Stimulated activated naive CD4-positive, alpha-beta T cell (primary cell): ENCODE measurements around the gene PCP2.

Source experiments
- DNase-seq, 6 experiments: peaks; one replicate each; lab custom pipeline; 2025; lab: John Stamatoyannopoulos, UW

PCP2 gene

GRCh38 chr19:7633698-7634097 lies at the start of gene PCP2:
Gene PCP2, minus strand, starts transcription at chr19:7633719. Its CDS starts 262 bp downstream, at chr19:7633457.
- no peak for DNase-seq

GRCh38 chr19:7682175-7682855 lies 48.8 kb upstream of the PCP2 start:
- DNase-seq: no peak

- peak; percentile 69 to 86 (median 80) for DNase-seq
Observed at GRCh38 chr19:7681340-7682174, 48.0 kb upstream of the PCP2 start.

GRCh38 chr19:7680606-7681339 lies 47.3 kb upstream of the PCP2 start, which contains the start of gene TRAPPC5:
Gene TRAPPC5, plus strand, starts transcription at chr19:7680833. Its CDS starts 1,421 bp downstream, at chr19:7682254.
- DNase-seq: peak; percentile 71 to 90 (median 82)

GRCh38 chr19:7679771-7680605 lies 46.5 kb upstream of the PCP2 start:
- DNase-seq: no peak

GRCh38 chr19:7678971-7679751 lies 45.6 kb upstream of the PCP2 start:
- DNase-seq: peak; percentile 54 to 81 (median 66)

- no peak for DNase-seq
Observed at GRCh38 chr19:7677669-7678311, 44.3 kb upstream of the PCP2 start.

- no peak for DNase-seq
Observed at GRCh38 chr19:7676854-7677253, 43.3 kb upstream of the PCP2 start, which contains the start of gene MCEMP1. Gene MCEMP1, plus strand, starts transcription at chr19:7677090. Its CDS starts 31 bp downstream, at chr19:7677121.

- no peak for DNase-seq
Observed at GRCh38 chr19:7676376-7676775, 42.9 kb upstream of the PCP2 start.

GRCh38 chr19:7674010-7675005 lies 40.8 kb upstream of the PCP2 start:
- DNase-seq: no peak

- DNase-seq: no peak
Observed at GRCh38 chr19:7672522-7672921, 39.0 kb upstream of the PCP2 start.

- no peak for DNase-seq
Observed at GRCh38 chr19:7670790-7671189, 37.3 kb upstream of the PCP2 start.

- DNase-seq: no peak
Observed at GRCh38 chr19:7670150-7670783, 36.7 kb upstream of the PCP2 start.

- DNase-seq: no peak
Observed at GRCh38 chr19:7669641-7670040, 36.1 kb upstream of the PCP2 start.

- DNase-seq: no peak
Observed at GRCh38 chr19:7668842-7669241, 35.3 kb upstream of the PCP2 start, which contains the start of gene RETN. Gene RETN, plus strand, starts transcription at chr19:7669049. Its CDS starts 278 bp downstream, at chr19:7669327.

- no peak for DNase-seq
Observed at GRCh38 chr19:7665076-7665475, 31.6 kb upstream of the PCP2 start.

GRCh38 chr19:7663706-7664105 lies 30.2 kb upstream of the PCP2 start:
- no peak for DNase-seq

GRCh38 chr19:7662657-7663056 lies 29.1 kb upstream of the PCP2 start:
- DNase-seq: no peak
